ENCODE results near the gene ARFGEF3. TPM values are rescaled to one million over a fixed set of nuclear protein-coding genes. Genes with fewer than 3 reads are reported as not detected.
"Not testable (repeated sequence)": the region's sequence is repeated elsewhere in the genome, so short reads cannot be mapped to it uniquely, and the experiment has no call there.

Gene ARFGEF3
- total RNA-seq, 1 donor from 2014 or later, result 1.1 TPM

- DNase-seq, result no peak
Observed at GRCh38 chr6:138162955-138163575, 1.3 kb downstream of the ARFGEF3 start.

GRCh38 chr6:138175596-138175995 is 13.9 kb downstream of the ARFGEF3 start:
- no peak for DNase-seq

- DNase-seq, result no peak
Observed at GRCh38 chr6:138176652-138177232, 15.0 kb downstream of the ARFGEF3 start.

- no peak for DNase-seq
Observed at GRCh38 chr6:138182939-138183789, 21.4 kb downstream of the ARFGEF3 start.

- no peak for DNase-seq
Observed at GRCh38 chr6:138183790-138184134, 22.0 kb downstream of the ARFGEF3 start.

GRCh38 chr6:138184230-138184629 is 22.5 kb downstream of the ARFGEF3 start:
- no peak for DNase-seq

- DNase-seq, result no peak
Observed at GRCh38 chr6:138187156-138187555, 25.4 kb downstream of the ARFGEF3 start.

- no peak for DNase-seq
Observed at GRCh38 chr6:138188278-138188941, 26.7 kb downstream of the ARFGEF3 start.

- DNase-seq, result no peak
Observed at GRCh38 chr6:138194287-138194686, 32.5 kb downstream of the ARFGEF3 start.

- DNase-seq, result no peak
Observed at GRCh38 chr6:138196122-138196738, 34.5 kb downstream of the ARFGEF3 start.

- DNase-seq, result no peak
Observed at GRCh38 chr6:138197570-138197969, 35.8 kb downstream of the ARFGEF3 start.

GRCh38 chr6:138198430-138199091 is 36.8 kb downstream of the ARFGEF3 start:
- no peak for DNase-seq

GRCh38 chr6:138201836-138202235 is 40.1 kb downstream of the ARFGEF3 start:
- DNase-seq, result no peak

- DNase-seq, result no peak
Observed at GRCh38 chr6:138203315-138203714, 41.6 kb downstream of the ARFGEF3 start.

- no peak for DNase-seq
Observed at GRCh38 chr6:138204303-138204702, 42.6 kb downstream of the ARFGEF3 start.

GRCh38 chr6:138204792-138205384 is 43.1 kb downstream of the ARFGEF3 start:
- no peak for DNase-seq

- no peak for DNase-seq
Observed at GRCh38 chr6:138205437-138206094, 43.8 kb downstream of the ARFGEF3 start.

- no peak for DNase-seq
Observed at GRCh38 chr6:138206862-138207261, 45.1 kb downstream of the ARFGEF3 start.

GRCh38 chr6:138211048-138211581 is 49.4 kb downstream of the ARFGEF3 start:
- no peak for DNase-seq

- DNase-seq, result no peak
Observed at GRCh38 chr6:138211601-138212000, 49.9 kb downstream of the ARFGEF3 start.

GRCh38 chr6:138212530-138212929 is 50.8 kb downstream of the ARFGEF3 start:
- DNase-seq, result not testable (repeated sequence)

All from skin of body (tissue), 2 donors.